Ishikawa (cell line): ENCODE results near the gene JMJD4.

Experiments used
- CREB1 ChIP-seq: IDR thresholded peaks from 2 replicates; pipeline ENCODE4 v1.6.1; 2012; ENCODE audit warnings: low read depth
- EP300 ChIP-seq: IDR thresholded peaks from 2 replicates; pipeline ENCODE4 v1.6.1; 2012; ENCODE audit warnings: borderline replicate concordance
- FOXM1 ChIP-seq: IDR thresholded peaks from 2 replicates; pipeline ENCODE4 v1.6.1; 2012; ENCODE audit warnings: low read depth, borderline replicate concordance
- NFIC ChIP-seq: IDR thresholded peaks from 2 replicates; pipeline ENCODE4 v1.6.1; 2012
- RAD21 ChIP-seq: IDR thresholded peaks from 2 replicates; pipeline ENCODE4 v1.6.1; 2012; ENCODE audit warnings: low read depth
- TAF1 ChIP-seq: IDR thresholded peaks from 2 replicates; pipeline ENCODE4 v1.6.1; 2012; ENCODE audit warnings: low read depth, mild to moderate bottlenecking
- YY1 ChIP-seq: IDR thresholded peaks from 2 replicates; pipeline ENCODE4 v1.6.1; 2012; ENCODE audit warnings: low read depth
- ZBTB7A ChIP-seq: IDR thresholded peaks from 2 replicates; pipeline ENCODE4 v1.6.1; 2012; ENCODE audit warnings: low read depth

- TF ChIP-seq ZBTB7A (no peak), EP300 (no peak), FOXM1 (no peak), NFIC (peak; percentile 48; the same call in 1 of the 2 replicates), RAD21 (no peak), CREB1 (no peak), TAF1 (no peak), YY1 (no peak)
Observed at GRCh38 chr1:227730630-227731151, 4.4 kb downstream of the JMJD4 start.
